AG04450 (cell line): ENCODE measurements around the gene GALC. TPM values are rescaled to one million over a fixed set of nuclear protein-coding genes. Genes with fewer than 3 reads are reported as not detected.

Experiments used
- CTCF ChIA-PET: fragments of 300-600, 350-600 bp; formaldehyde crosslinking; extraction: SDS; loops from one replicate; lab custom pipeline; 2022; ENCODE audit warnings: antibody characterized with exemption, inconsistent platforms; lab: Charles Lee
- POLR2A ChIA-PET: fragments of 350-600 bp; formaldehyde crosslinking; extraction: SDS; loops from one replicate; lab custom pipeline; 2021; ENCODE audit warnings: antibody characterized with exemption, inconsistent platforms; lab: Yijun Ruan, JAX
- DNase-seq: peaks from one replicate; pipeline ENCODE4 v3.0.0-alpha.2; 2011; ENCODE audit warnings: low read depth, low spot score
- H3K27ac ChIP-seq: one replicate; pipeline ENCODE4 v1.5.1; 2012; ENCODE audit warnings: low read depth, low read length, control low read depth
- H3K27me3 ChIP-seq: one replicate; pipeline ENCODE4 v1.6.0; 2012; ENCODE audit warnings: low read length; ENCODE audit not compliant: control insufficient read depth, insufficient read depth
- H3K4me3 ChIP-seq: 2 replicates; pipeline ENCODE4 v1.5.1; 2011; ENCODE audit warnings: mild to moderate bottlenecking, low read depth, low read length, control low read depth
- H3K9me3 ChIP-seq: 2 replicates; pipeline ENCODE4 v1.5.1; 2012; ENCODE audit warnings: low read length; ENCODE audit not compliant: control insufficient read depth, insufficient read depth
- polyA plus RNA-seq: library from polyadenylated mRNA; depleted of rRNA; stranded (reverse); fragments of >200 nt; gene quantifications from 2 replicates; pipeline ENCODE4 v1.2.3, GENCODE V29; 2011
- TF ChIP-seq, protein P1 (sequence below): IDR thresholded peaks from 2 replicates; pipeline ENCODE4 v1.5.1; 2011; ENCODE audit warnings: low read depth, low read length, control low read depth, inconsistent platforms

GALC gene
- polyA plus RNA-seq, 1 experiment, result 18.2 TPM

- ChIA-PET POLR2A (no interaction called here), CTCF (interaction anchor here (2.5 kb wide), 1 partner anchor 22 kb away, joined by 18 read pairs; no protein-coding TSS in a partner anchor)
- DNase-seq, result no peak
- no peaks in the 10 kb centered on the region for H3K9me3 ChIP-seq
- no peaks in the 10 kb centered on the region for H3K27me3 ChIP-seq
- no peak overlapping the region for H3K27ac ChIP-seq
- no peak overlapping the region for H3K4me3 ChIP-seq
- TF ChIP-seq, protein P1, sequence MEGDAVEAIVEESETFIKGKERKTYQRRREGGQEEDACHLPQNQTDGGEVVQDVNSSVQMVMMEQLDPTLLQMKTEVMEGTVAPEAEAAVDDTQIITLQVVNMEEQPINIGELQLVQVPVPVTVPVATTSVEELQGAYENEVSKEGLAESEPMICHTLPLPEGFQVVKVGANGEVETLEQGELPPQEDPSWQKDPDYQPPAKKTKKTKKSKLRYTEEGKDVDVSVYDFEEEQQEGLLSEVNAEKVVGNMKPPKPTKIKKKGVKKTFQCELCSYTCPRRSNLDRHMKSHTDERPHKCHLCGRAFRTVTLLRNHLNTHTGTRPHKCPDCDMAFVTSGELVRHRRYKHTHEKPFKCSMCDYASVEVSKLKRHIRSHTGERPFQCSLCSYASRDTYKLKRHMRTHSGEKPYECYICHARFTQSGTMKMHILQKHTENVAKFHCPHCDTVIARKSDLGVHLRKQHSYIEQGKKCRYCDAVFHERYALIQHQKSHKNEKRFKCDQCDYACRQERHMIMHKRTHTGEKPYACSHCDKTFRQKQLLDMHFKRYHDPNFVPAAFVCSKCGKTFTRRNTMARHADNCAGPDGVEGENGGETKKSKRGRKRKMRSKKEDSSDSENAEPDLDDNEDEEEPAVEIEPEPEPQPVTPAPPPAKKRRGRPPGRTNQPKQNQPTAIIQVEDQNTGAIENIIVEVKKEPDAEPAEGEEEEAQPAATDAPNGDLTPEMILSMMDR, result no peak
Observed at GRCh38 chr14:87967496-87967895, 25.5 kb downstream of the GALC start.

DNA sequence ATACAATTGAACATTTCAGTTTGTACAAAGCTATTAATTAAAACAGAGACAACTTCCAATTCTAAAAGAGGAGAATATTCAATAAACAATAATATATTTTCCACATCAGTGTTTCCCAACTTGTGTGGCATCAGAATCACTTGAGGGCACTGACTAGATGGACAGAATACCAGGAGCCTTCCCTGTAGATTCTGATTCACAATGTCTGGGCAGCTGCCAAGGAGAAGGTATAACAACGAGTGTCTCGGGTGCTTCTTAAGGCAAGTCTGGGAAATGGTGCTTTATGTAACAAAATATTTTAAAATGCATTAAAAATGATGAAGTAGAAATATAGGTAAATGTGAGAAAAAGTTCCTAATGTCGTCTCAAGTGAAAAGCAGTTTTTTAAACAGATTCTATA, 26.2 kb downstream of the GALC start:
- TF ChIP-seq, protein P1, result no peak
- H3K27me3 ChIP-seq, result no peaks in the 10 kb centered on the region
- DNase-seq, result no peak
- no peaks in the 10 kb centered on the region for H3K9me3 ChIP-seq
- H3K4me3 ChIP-seq, result no peak overlapping the region
- no peak overlapping the region for H3K27ac ChIP-seq
- POLR2A ChIA-PET, result no interaction called here
- CTCF ChIA-PET, result interaction anchor here (0.6 to 2.5 kb wide), 4 partner anchors 21 to 483 kb away, joined by 3 to 18 read pairs (median 3); no protein-coding TSS in a partner anchor

DNA sequence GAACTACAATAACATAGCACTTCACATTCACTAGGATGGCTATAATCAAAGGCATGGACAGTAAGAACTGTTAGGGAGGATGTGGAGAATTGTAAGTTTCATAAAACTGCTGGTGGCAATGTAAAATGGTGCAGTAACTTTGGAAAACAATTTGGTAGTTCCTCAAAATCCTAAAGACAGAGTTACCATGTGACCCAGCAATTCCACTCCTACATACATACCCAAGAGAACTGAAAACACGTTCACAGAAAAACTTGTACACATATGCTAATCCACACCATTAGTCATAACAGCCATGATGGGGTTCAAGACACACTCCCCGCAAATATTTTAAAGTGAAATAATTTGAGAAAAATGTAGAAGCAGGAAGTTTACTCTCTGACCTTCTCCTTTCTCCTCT, 31.7 kb downstream of the GALC start:
- ChIA-PET POLR2A (no interaction called here), CTCF (no interaction called here)

DNA sequence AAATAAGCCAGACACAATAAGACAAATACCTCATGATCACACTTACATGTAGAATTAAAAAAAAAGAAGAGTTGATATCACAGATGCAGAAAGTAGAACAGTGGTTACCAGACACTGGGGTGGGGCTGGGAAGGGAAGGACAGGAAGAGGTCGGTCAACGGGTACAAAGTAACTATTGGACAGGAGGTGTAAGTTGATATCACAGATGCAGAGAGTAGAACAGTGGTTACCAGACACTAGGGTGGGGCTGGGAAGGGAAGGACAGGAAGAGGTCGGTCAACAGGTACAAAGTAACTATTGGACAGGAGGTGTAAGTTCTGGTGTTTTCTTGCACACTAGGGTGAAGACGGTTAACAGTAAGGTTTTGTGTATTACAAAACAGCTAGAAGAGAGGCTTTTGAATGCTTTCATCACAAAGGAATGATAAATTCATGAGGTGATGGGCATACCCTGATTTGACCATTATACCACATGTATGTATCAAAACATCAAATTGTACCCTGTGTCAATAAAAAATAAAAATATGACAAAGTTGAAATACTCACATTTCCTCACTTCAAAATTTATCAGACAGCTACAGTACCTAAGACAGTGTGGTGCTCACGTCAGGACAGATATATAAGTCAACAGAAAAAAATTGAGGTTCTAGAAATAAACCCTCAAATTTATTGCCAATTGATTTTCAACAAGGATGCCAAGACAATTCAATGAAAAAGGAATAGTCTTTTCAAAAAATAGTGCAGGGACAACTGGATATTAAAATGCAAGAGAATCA, 32.8 kb downstream of the GALC start:
- CTCF ChIA-PET, result no interaction called here
- TF ChIP-seq, protein P1, result no peak
- H3K4me3 ChIP-seq, result no peak overlapping the region
- POLR2A ChIA-PET, result no interaction called here
- no peak overlapping the region for H3K27ac ChIP-seq
- H3K27me3 ChIP-seq, result no peaks in the 10 kb centered on the region
- no peak for DNase-seq
- no peaks in the 10 kb centered on the region for H3K9me3 ChIP-seq

More for the DNA sequence above, 31.7 kb downstream of the GALC start:
- Histone ChIP-seq H3K9me3 (no peaks in the 10 kb centered on the region), H3K4me3 (no peak overlapping the region), H3K27ac (no peak overlapping the region), H3K27me3 (no peaks in the 10 kb centered on the region)
- TF ChIP-seq, protein P1, result no peak
- DNase-seq, result no peak

DNA sequence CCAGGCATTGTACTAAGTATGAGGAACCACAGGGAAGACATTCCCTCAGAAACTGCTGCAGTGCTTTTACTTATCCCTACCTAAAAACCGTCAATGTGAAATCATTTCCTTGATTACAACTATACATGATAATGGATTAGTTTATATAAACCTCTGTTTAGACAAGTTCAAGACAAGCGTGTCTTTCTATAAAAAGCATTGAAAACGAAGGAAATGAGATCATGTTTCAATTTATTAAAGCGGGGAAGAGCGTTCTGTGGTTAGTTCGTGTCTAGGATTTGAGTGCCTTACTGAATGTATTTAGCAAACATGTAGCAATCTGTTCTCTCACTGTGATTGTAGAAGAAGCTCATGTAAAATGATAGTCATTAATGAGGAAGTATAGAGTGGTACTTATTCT, 37.5 kb downstream of the GALC start:
- no peaks in the 10 kb centered on the region for H3K27me3 ChIP-seq
- DNase-seq, result no peak
- CTCF ChIA-PET, result interaction anchor here (2.3 kb wide), 1 partner anchor 10 kb away, joined by 16 read pairs; no protein-coding TSS in a partner anchor
- TF ChIP-seq, protein P1, result no peak
- H3K4me3 ChIP-seq, result no peak overlapping the region
- POLR2A ChIA-PET, result no interaction called here
- no peak overlapping the region for H3K27ac ChIP-seq
- H3K9me3 ChIP-seq, result no peaks in the 10 kb centered on the region
